Stomach (tissue), 4 donors: ENCODE measurements around the gene PTPRF.

Experiments
- CTCF ChIP-seq, 7 experiments: fragments of 450-650 bp in 4 of 7; fragments of 200-600 bp in 3 of 7; sonication (generic) in 3 of 7; IDR thresholded peaks; one replicate each; pipeline ENCODE4 v1.5.1; 2016 to 2019; ENCODE audit warnings: antibody characterized with exemption in 7 of 7, control low read depth in 2 of 7, mild to moderate bottlenecking in 1 of 7
- EP300 ChIP-seq: sonication (generic); formaldehyde crosslinking; IDR thresholded peaks from one replicate; pipeline ENCODE4 v1.6.1; 2017; ENCODE audit warnings: antibody characterized with exemption

GRCh38 chr1:43570715-43571114 lies 40.0 kb downstream of the PTPRF start:
- TF ChIP-seq CTCF (IDR thresholded peaks at IDR 0.05) (no peak), EP300 (no peak)
